GM21825 (cell line): ENCODE measurements around the gene C4A.
"Not testable (repeated sequence)": the region's sequence is repeated elsewhere in the genome, so short reads cannot be mapped to it uniquely, and the experiment has no call there.

Source experiments
- ATAC-seq: cut with Tn5 transposase; IDR thresholded peaks from one replicate; pipeline ENCODE4 v1.9.1; 2021; ENCODE audit warnings: mild to moderate bottlenecking, moderate library complexity; ENCODE audit not compliant: unreplicated experiment

C4A gene

DNA sequence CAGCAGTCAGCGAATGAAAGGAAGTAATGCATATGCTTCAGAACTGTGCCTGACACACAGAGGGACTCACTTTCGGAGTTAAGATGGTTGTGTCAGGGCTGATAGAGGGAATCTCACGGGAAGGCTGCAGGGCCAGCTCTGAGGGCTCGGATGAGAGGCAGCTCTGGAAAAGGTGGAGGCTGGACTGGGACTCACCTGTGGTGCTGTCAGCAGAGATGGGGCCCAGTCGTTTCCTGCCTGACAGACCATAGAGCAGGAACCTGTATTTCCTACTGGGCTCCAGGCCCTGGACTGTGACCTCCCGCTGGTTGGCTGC lies 65.6 kb downstream of the C4A start:
- no peak for ATAC-seq

DNA sequence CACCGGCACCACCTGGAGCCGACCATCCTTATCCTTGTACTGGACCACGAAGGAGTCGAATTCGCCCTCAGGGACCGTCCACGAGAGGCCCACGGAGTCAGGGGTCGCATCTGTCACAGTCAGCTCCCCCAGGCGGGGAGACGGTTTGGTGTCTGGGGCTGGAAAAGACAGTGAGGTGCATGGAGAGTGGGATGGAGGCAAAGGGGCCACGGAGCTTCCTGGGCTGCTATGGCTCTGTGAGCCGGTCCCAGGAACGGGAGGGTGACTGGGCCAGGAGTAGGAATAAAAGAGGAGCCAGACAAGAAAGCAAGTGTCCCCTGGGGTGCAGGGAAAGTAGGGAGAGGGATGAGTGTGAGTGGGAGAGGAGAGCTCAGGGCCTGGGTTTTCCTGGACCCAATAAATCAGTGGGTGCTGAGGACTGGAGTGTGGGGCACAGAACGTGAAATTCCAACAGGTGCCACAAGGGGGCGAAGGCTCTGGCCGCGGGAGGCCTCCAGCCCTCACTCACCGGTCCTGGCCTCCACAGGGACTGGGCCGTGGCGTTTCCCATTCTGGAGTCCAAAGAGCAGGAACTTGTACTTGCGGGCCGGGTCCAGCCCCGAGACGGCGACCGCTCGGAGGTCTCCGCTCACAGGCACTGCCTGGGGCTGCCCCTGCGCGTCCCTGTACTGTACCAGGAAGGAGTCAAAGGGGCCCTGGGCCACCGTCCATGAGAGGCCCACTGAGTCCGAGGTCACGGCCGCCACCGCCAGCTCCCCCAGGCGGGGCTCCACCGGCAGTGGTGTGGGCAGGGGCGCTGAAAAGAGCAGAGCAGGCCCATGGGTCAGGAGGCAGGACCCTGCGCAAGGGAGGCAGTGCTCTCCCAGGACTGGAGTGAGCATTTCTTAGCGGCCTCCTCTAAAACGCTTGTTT lies 66.3 kb downstream of the C4A start:
- ATAC-seq: no peak

- ATAC-seq: not testable (repeated sequence)
These were observed 67.3 kb downstream of the C4A start for GRCh38 chr6:32049149-32049548.

GRCh38 chr6:32049736-32050135 lies 67.9 kb downstream of the C4A start:
- ATAC-seq: not testable (repeated sequence)

DNA sequence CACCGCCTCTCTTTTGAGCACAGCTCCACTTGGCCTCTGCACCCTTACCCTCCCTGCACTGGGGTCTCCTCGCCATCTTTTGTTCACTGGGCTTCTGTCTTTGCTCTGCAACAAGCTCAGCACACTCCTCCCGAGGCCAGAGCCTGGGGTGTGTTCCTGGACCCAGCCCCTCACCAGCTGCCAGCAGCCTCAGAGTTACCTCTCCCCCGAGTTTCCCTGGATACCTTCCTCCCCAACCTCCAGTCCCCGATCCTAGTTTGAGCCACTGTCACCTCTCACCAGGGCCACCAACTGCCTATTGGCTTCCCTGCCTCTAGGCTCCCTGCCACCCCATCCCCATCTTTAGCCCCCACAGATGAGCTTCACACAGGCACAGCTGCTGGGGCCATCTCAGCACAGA lies 68.7 kb downstream of the C4A start:
- no peak for ATAC-seq
